SK-N-SH treated with all-trans-retinoic acid at 6 μM for 48 hours (cell line): Measurements from ENCODE around the gene GLRA2.

Experiments
- BACH2 ChIP-seq: fragments of 250-450 bp; sonication (Bioruptor Pico); IDR thresholded peaks from 2 replicates; pipeline ENCODE4 v1.9.0; 2021; ENCODE audit warnings: mild to moderate bottlenecking, borderline replicate concordance
- CSDC2 ChIP-seq: fragments of 250-450 bp; sonication (Bioruptor Pico); IDR thresholded peaks from 2 replicates; pipeline ENCODE4 v1.5.0; 2020; ENCODE audit warnings: mild to moderate bottlenecking, moderate library complexity
- CSRNP3 ChIP-seq: fragments of 250-450 bp; sonication (Bioruptor Pico); IDR thresholded peaks from 2 replicates; pipeline ENCODE4 v1.5.1; 2021; ENCODE audit warnings: mild to moderate bottlenecking, moderate library complexity
- GLIS3 ChIP-seq: fragments of 250-450 bp; sonication (Bioruptor Pico); IDR thresholded peaks from 2 replicates; pipeline ENCODE4 v1.5.0; 2020; ENCODE audit warnings: mild to moderate bottlenecking, moderate library complexity
- OSR1 ChIP-seq: fragments of 250-450 bp; sonication (Bioruptor Pico); IDR thresholded peaks from 2 replicates; pipeline ENCODE4 v1.8.0; 2022; ENCODE audit warnings: moderate library complexity, mild to moderate bottlenecking, inconsistent platforms
- PATZ1 ChIP-seq: fragments of 250-450 bp; sonication (Bioruptor Pico); IDR thresholded peaks from 2 replicates; pipeline ENCODE4 v1.8.0; 2020; ENCODE audit warnings: mild to moderate bottlenecking, moderate library complexity, borderline replicate concordance
- POU6F1 ChIP-seq: fragments of 250-450 bp; sonication (Bioruptor Pico); IDR thresholded peaks from 2 replicates; pipeline ENCODE4 v1.8.0; 2021; ENCODE audit warnings: low read depth, mild to moderate bottlenecking, moderate library complexity, borderline replicate concordance
- RARB ChIP-seq: fragments of 250-450 bp; sonication (Bioruptor Pico); IDR thresholded peaks from 2 replicates; pipeline ENCODE4 v1.8.0; 2021; ENCODE audit warnings: mild to moderate bottlenecking, moderate library complexity
- SNAI2 ChIP-seq: fragments of 250-450 bp; sonication (Bioruptor Pico); IDR thresholded peaks from 2 replicates; pipeline ENCODE4 v1.5.0; 2020; ENCODE audit warnings: mild to moderate bottlenecking, moderate library complexity
- TSHZ2 ChIP-seq: fragments of 250-450 bp; sonication (Bioruptor Pico); IDR thresholded peaks from 2 replicates; pipeline ENCODE4 v1.5.0; 2020; ENCODE audit warnings: mild to moderate bottlenecking, moderate library complexity
- ZFP3 ChIP-seq: fragments of 250-450 bp; sonication (Bioruptor Pico); IDR thresholded peaks from 2 replicates; pipeline ENCODE4 v1.5.0; 2020; ENCODE audit warnings: mild to moderate bottlenecking, moderate library complexity
- ZFP30 ChIP-seq: fragments of 450-650 bp; formaldehyde crosslinking; IDR thresholded peaks from 2 replicates; pipeline ENCODE4 v1.5.0; 2022; ENCODE audit warnings: mild to moderate bottlenecking, moderate library complexity
- ZNF8 ChIP-seq: fragments of 450-650 bp; formaldehyde crosslinking; IDR thresholded peaks from 2 replicates; pipeline ENCODE4 v1.5.0; 2020; ENCODE audit warnings: mild to moderate bottlenecking, moderate library complexity

- no peak for TF ChIP-seq ZFP30 (CRISPR knock-in tag)
- TF ChIP-seq TSHZ2 (CRISPR knock-in tag) = no peak
- TF ChIP-seq RARB (CRISPR knock-in tag) = no peak
- no peak for TF ChIP-seq CSRNP3 (CRISPR knock-in tag)
- TF ChIP-seq OSR1 = no peak
- no peak for TF ChIP-seq POU6F1 (CRISPR knock-in tag)
- TF ChIP-seq CSDC2 (CRISPR knock-in tag) = no peak
- no peak for TF ChIP-seq SNAI2 (CRISPR knock-in tag)
- no peak for TF ChIP-seq GLIS3
- TF ChIP-seq BACH2 = no peak
- TF ChIP-seq ZFP3 (CRISPR knock-in tag) = no peak
- TF ChIP-seq ZNF8 (CRISPR knock-in tag) = no peak
- no peak for TF ChIP-seq PATZ1
Observed at GRCh38 chrX:14673236-14673635, 143.9 kb downstream of the GLRA2 start.
